H1 (cell line): ENCODE results near the gene GPR39. TPM values are rescaled to one million over a fixed set of nuclear protein-coding genes. Genes with fewer than 3 reads are reported as not detected.

Experiments
- CTCF ChIA-PET: fragments of 300-600 bp; sonication (Branson Sonifier 250); formaldehyde crosslinking; loops from one replicate; lab custom pipeline; 2021; ENCODE audit not compliant: partially characterized antibody; lab: Charles Lee
- POLR2A ChIA-PET: fragments of 300-600 bp; sonication (Branson Sonifier 250); formaldehyde crosslinking; loops from one replicate; lab custom pipeline; 2021; ENCODE audit warnings: inconsistent platforms; ENCODE audit not compliant: partially characterized antibody; lab: Charles Lee
- DNase-seq, 2 experiments: peaks; one replicate each; pipeline versions ENCODE4 v3.0.0 to v3.0.0-alpha.2; 2010 to 2022; ENCODE audit warnings: low spot score in 2 of 2, low read depth in 1 of 2, mixed read lengths in 1 of 2
- FAIRE-seq: peaks from 2 replicates; lab custom pipeline; 2011; peaks lifted over from hg19 to GRCh38; lab: Jason Lieb, UNC
- H2AFZ ChIP-seq: 2 replicates; pipeline ENCODE4 v1.8.1; 2012; ENCODE audit warnings: low read length, inconsistent platforms
- H2AK5ac ChIP-seq: 2 replicates; pipeline ENCODE4 v1.6.1; 2013; ENCODE audit warnings: low read depth, low read length
- H2BK120ac ChIP-seq: replicated peaks from 2 replicates; pipeline ENCODE3; 2013; ENCODE audit warnings: low read depth, low read length, inconsistent platforms
- H2BK12ac ChIP-seq: 2 replicates; pipeline ENCODE4 v1.6.1; 2013; ENCODE audit warnings: low read depth, low read length
- H2BK15ac ChIP-seq: 2 replicates; pipeline ENCODE4 v1.6.1; 2013; ENCODE audit warnings: low read length
- H2BK20ac ChIP-seq: 2 replicates; pipeline ENCODE4 v1.6.1; 2013; ENCODE audit warnings: low read length
- H2BK5ac ChIP-seq: 2 replicates; pipeline ENCODE4 v1.6.1; 2013; ENCODE audit warnings: low read depth, low read length
- H3K14ac ChIP-seq: 2 replicates; pipeline ENCODE4 v1.6.1; 2013; ENCODE audit warnings: inconsistent platforms; ENCODE audit not compliant: insufficient read length
- H3K18ac ChIP-seq: 2 replicates; pipeline ENCODE4 v1.6.1; 2013; ENCODE audit warnings: low read length; ENCODE audit errors: extremely low read depth
- H3K23ac ChIP-seq: 2 replicates; pipeline ENCODE4 v1.6.1; 2013; ENCODE audit warnings: inconsistent platforms; ENCODE audit not compliant: insufficient read length
- H3K23me2 ChIP-seq: 2 replicates; pipeline ENCODE4 v1.6.1; 2013; ENCODE audit warnings: low read depth, low read length
- H3K27ac ChIP-seq: 2 replicates; pipeline ENCODE4 v1.6.1; 2011; ENCODE audit warnings: low read depth, low read length, inconsistent platforms
- H3K27me3 ChIP-seq, 4 experiments: replicated peaks in 1 of 4; 1 replicate in 1 of 4; 2 replicates in 3 of 4; pipeline versions ENCODE4 v1.6.1 to v1.8.1; 2011 to 2013; ENCODE audit warnings: low read length in 3 of 4, mild to moderate bottlenecking in 3 of 4, inconsistent platforms in 2 of 4, mixed read lengths in 2 of 4, moderate library complexity in 1 of 4; ENCODE audit not compliant: control insufficient read depth in 3 of 4, insufficient read depth in 3 of 4; ENCODE audit errors: extremely low read depth in 1 of 4
- H3K36me3 ChIP-seq, 4 experiments: 2 replicates each; pipeline versions ENCODE4 v1.6.1 to v1.8.1; 2011 to 2013; ENCODE audit warnings: mild to moderate bottlenecking in 4 of 4, low read length in 3 of 4, moderate library complexity in 2 of 4, control low read depth in 1 of 4, inconsistent platforms in 1 of 4; ENCODE audit not compliant: insufficient read depth in 4 of 4, control insufficient read depth in 2 of 4
- H3K4ac ChIP-seq: replicated peaks from 2 replicates; pipeline ENCODE3; 2013; ENCODE audit warnings: low read length, low read depth, mixed read lengths, inconsistent platforms; ENCODE audit not compliant: insufficient read length
- H3K4me1 ChIP-seq, 4 experiments: replicated peaks in 1 of 4; 1 replicate in 1 of 4; 2 replicates in 3 of 4; pipeline versions ENCODE4 v1.6.1 to v1.8.1; 2011 to 2013; ENCODE audit warnings: low read length in 3 of 4, inconsistent platforms in 2 of 4, mixed read lengths in 1 of 4; ENCODE audit not compliant: insufficient read depth in 4 of 4, control insufficient read depth in 3 of 4
- H3K4me2 ChIP-seq, 2 experiments: 2 replicates each; pipeline versions ENCODE4 v1.6.1 to v1.8.1; 2011 to 2013; ENCODE audit warnings: low read depth in 2 of 2, low read length in 2 of 2, control low read depth in 1 of 2, inconsistent platforms in 1 of 2, mild to moderate bottlenecking in 1 of 2; ENCODE audit not compliant: insufficient read depth in 1 of 2
- H3K4me3 ChIP-seq, 4 experiments: fragments of 200-600, 300-600 bp in 1 of 4; sonication (generic), shearing (Covaris generic), sonication (Bioruptor Twin) in 1 of 4; 2 replicates each; pipeline versions ENCODE4 v1.5.1 to v1.8.1; 2011 to 2016; ENCODE audit warnings: low read length in 4 of 4, low read depth in 3 of 4, control low read depth in 2 of 4, inconsistent platforms in 2 of 4, mild to moderate bottlenecking in 2 of 4, mixed read lengths in 1 of 4, moderate library complexity in 1 of 4; ENCODE audit not compliant: insufficient read depth in 2 of 4; ENCODE audit errors: extremely low read depth in 1 of 4
- H3K56ac ChIP-seq: replicated peaks from 2 replicates; pipeline ENCODE3; 2013; ENCODE audit warnings: low read depth, mild to moderate bottlenecking, mixed read lengths, low read length, inconsistent platforms; ENCODE audit not compliant: insufficient read length
- H3K79me1 ChIP-seq: 2 replicates; pipeline ENCODE4 v1.6.1; 2013; ENCODE audit warnings: low read depth, low read length, control low read depth
- H3K79me2 ChIP-seq, 2 experiments: 2 replicates each; pipeline versions ENCODE4 v1.6.1 to v1.8.1; 2012 to 2013; ENCODE audit warnings: low read length in 2 of 2, mild to moderate bottlenecking in 2 of 2, inconsistent platforms in 1 of 2; ENCODE audit not compliant: insufficient read depth in 2 of 2, control insufficient read depth in 1 of 2
- H3K9ac ChIP-seq, 4 experiments: replicated peaks in 1 of 4; 1 replicate in 1 of 4; 2 replicates in 3 of 4; pipeline versions ENCODE4 v1.6.1 to v1.8.1; 2011 to 2013; ENCODE audit warnings: low read depth in 3 of 4, low read length in 3 of 4, control low read depth in 2 of 4, mild to moderate bottlenecking in 2 of 4, moderate library complexity in 2 of 4, inconsistent platforms in 1 of 4; ENCODE audit errors: extremely low read depth in 1 of 4
- H3K9me3 ChIP-seq, 2 experiments: 2 replicates each; pipeline versions ENCODE4 v1.6.1 to v1.8.1; 2012 to 2013; ENCODE audit warnings: mild to moderate bottlenecking in 2 of 2, moderate library complexity in 2 of 2, control low read depth in 1 of 2, inconsistent platforms in 1 of 2, low read depth in 1 of 2, low read length in 1 of 2, mixed read lengths in 1 of 2; ENCODE audit not compliant: insufficient read depth in 2 of 2
- H4K20me1 ChIP-seq, 2 experiments: replicated peaks in 1 of 2; 2 replicates each; pipeline versions ENCODE3 to v1.8.1; 2011 to 2013; ENCODE audit warnings: inconsistent platforms in 2 of 2, low read length in 2 of 2, mild to moderate bottlenecking in 1 of 2; ENCODE audit not compliant: insufficient read depth in 2 of 2, control insufficient read depth in 1 of 2
- H4K5ac ChIP-seq: 2 replicates; pipeline ENCODE4 v1.6.1; 2013; ENCODE audit warnings: low read length, low read depth, mixed read lengths, inconsistent platforms; ENCODE audit not compliant: insufficient read length
- H4K8ac ChIP-seq: 2 replicates; pipeline ENCODE4 v1.8.0; 2013; ENCODE audit warnings: mild to moderate bottlenecking, moderate library complexity, low read length, inconsistent platforms; ENCODE audit not compliant: insufficient read depth; ENCODE audit errors: extremely low read depth
- H4K91ac ChIP-seq: replicated peaks from 2 replicates; pipeline ENCODE3; 2013; ENCODE audit warnings: low read length, mixed read lengths, inconsistent platforms; ENCODE audit not compliant: insufficient read length
- ASH2L ChIP-seq: fragments of 200-600, 300-600 bp; sonication (generic); IDR thresholded peaks from one replicate; pipeline ENCODE4 v1.7.1; 2017; ENCODE audit warnings: low read length
- HDAC2 ChIP-seq, 2 experiments: fragments of 300-600 bp in 1 of 2; sonication (generic) in 1 of 2; IDR thresholded peaks; 2 replicates each; pipeline ENCODE4 v1.6.1; 2011 to 2012; ENCODE audit warnings: low read depth in 2 of 2, low read length in 2 of 2, mild to moderate bottlenecking in 2 of 2, moderate library complexity in 2 of 2, borderline replicate concordance in 1 of 2, inconsistent platforms in 1 of 2
- MAFK ChIP-seq: IDR thresholded peaks from 2 replicates; pipeline ENCODE4 v1.6.1; 2012; ENCODE audit warnings: low read depth, mild to moderate bottlenecking, improper control_type of control experiment, low read length
- SIRT6 ChIP-seq: IDR thresholded peaks from one replicate; pipeline ENCODE4 v1.7.1; 2012; ENCODE audit warnings: low read length, inconsistent platforms
- SRF ChIP-seq: IDR thresholded peaks from 2 replicates; pipeline ENCODE4 v1.6.1; 2011; ENCODE audit warnings: mild to moderate bottlenecking, low read depth, low read length, moderate library complexity
- SUZ12 ChIP-seq: fragments of 200-600 bp; sonication (generic); IDR thresholded peaks from 2 replicates; pipeline ENCODE4 v1.6.1; 2012; ENCODE audit warnings: mild to moderate bottlenecking, inconsistent platforms, low read length, moderate library complexity, mixed read lengths
- TAF1 ChIP-seq: IDR thresholded peaks from 2 replicates; pipeline ENCODE4 v1.6.1; 2011; ENCODE audit warnings: mild to moderate bottlenecking, low read depth, low read length
- TBP ChIP-seq: IDR thresholded peaks from 2 replicates; pipeline ENCODE4 v1.6.1; 2011; ENCODE audit warnings: low read depth, low read length, improper control_type of control experiment
- TCF12 ChIP-seq: IDR thresholded peaks from 2 replicates; pipeline ENCODE4 v1.6.1; 2011; ENCODE audit warnings: low read depth, mild to moderate bottlenecking, low read length
- YY1 ChIP-seq: IDR thresholded peaks from 2 replicates; pipeline ENCODE4 v1.6.1; 2011; ENCODE audit warnings: low read depth, mild to moderate bottlenecking, low read length
- WGBS, 2 experiments: shearing (Covaris generic) in 1 of 2; methylation state at CpG; one replicate each; pipeline versions ENCODE4 v1.1.6 to v1.1.7; 2013 to 2015; ENCODE audit warnings: low lambda C conversion rate in 2 of 2, mixed read lengths in 2 of 2, inconsistent platforms in 1 of 2, low coverage in 1 of 2, missing lambda C conversion rate in 1 of 2; ENCODE audit not compliant: insufficient replicate concordance in 2 of 2, insufficient coverage in 1 of 2, insufficient read length in 1 of 2; ENCODE audit errors: extremely low coverage in 1 of 2, missing lambda C conversion rate in 1 of 2; 5-methylcytosine and 5-hydroxymethylcytosine counted together
- polyA plus RNA-seq, 7 experiments: library from polyadenylated mRNA; depleted of rRNA in 3 of 7; stranded (reverse) in 5 of 7; unstranded in 2 of 7; fragments of >200 nt in 5 of 7; fragments of 200-250 nt in 2 of 7; gene quantifications; 1 replicate in 5 of 7; 2 replicates in 1 of 7; 4 replicates in 1 of 7; pipeline versions ENCODE4 v1.2.1 to v1.2.3, GENCODE V29; 2011 to 2013; ENCODE audit warnings: missing spikeins in 2 of 7, mixed read lengths in 2 of 7
- total RNA-seq: library from RNA; stranded (reverse); fragmentation: NEBNext Ultra II Directional; extraction: Animal tissue kit (Norgen Biotek cat#: 25700); gene quantifications from 2 replicates; pipeline ENCODE4 v1.2.1, GENCODE V29; 2021

Gene GPR39
- total and polyA plus RNA-seq, 2 of the 8 experiments (the other 6 are each of a cell fraction or from before 2014, with no cell fraction given) = 0.63 to 2.7 TPM

DNA sequence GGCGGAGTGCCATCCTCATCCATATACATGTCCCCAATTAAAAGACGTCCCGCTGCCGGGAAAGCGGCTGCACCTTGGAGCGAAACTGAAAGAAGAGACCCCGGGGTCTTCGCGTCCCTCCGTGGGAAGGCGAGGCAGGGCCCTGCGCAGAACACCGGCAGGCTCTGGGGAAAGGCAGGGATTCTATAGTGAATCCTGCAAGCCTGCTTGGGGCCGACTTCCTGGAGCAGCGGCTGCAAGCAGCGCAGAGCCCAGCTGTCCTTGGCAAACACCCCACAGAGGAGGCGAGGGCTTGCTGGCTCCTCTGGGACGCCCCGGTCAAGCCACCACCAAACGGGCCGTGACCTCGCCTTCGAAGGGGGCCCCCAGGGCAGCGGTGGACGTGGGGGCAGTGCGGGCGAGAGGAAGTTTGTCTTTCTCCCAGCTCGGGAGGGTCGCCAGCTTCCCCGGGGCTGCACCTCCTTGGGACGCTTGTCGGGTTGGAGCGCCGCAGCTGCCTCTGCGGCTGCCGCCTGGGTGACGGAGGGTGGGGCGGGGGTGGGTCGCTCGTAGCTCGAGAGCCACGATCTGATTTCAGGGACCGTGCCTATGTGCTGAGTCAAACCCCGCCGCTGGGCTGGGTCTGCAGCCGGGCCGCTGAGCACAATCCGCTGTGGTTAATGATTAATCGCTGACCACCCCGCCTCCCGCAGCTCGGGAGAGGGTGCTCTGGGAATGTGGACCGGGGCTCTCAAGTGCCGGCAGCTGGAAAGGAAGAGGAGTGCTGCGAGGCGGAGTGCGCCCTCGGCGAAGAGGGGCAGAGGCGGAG lies 486 bp upstream of the GPR39 start:
- H3K14ac ChIP-seq = no peak overlapping the region
- no peak overlapping the region for H2BK15ac ChIP-seq
- H3K4ac ChIP-seq = no peak overlapping the region
- no peak overlapping the region for H2BK12ac ChIP-seq
- peaks cover 2 to 12% (median 5%) of the 10 kb centered on the region in 4 experiments; a peak in 4 of 7 replicates for H3K4me1 ChIP-seq
- no peak overlapping the region for H2AK5ac ChIP-seq
- peak overlapping the region; percentile 37 for H4K91ac ChIP-seq
- H2BK120ac ChIP-seq = no peak overlapping the region
- no peaks in the 10 kb centered on the region for H3K36me3 ChIP-seq
- no peaks in the 10 kb centered on the region for H3K9me3 ChIP-seq
- DNase-seq (peak; percentile 72 to 75), FAIRE-seq (no peak)
- ChIA-PET POLR2A (interaction anchor here (0.6 to 1.5 kb wide), 5 partner anchors 10 to 28 kb away, joined by 3 read pairs; no protein-coding TSS in a partner anchor), CTCF (interaction anchor here (0.7 to 3.1 kb wide), 7 partner anchors 9 to 67 kb away, joined by 3 to 13 read pairs (median 4); no protein-coding TSS in a partner anchor)
- no peaks in the 10 kb centered on the region for H4K20me1 ChIP-seq
- no peaks in the 10 kb centered on the region for H3K79me1 ChIP-seq
- peak overlapping the region; percentile 77 to 95 for H3K4me2 ChIP-seq
- no peak overlapping the region for H2BK20ac ChIP-seq
- peaks cover 8% of the 10 kb centered on the region for H3K23me2 ChIP-seq
- H3K27me3 ChIP-seq = peaks cover 2 to 24% (median 15%) of the 10 kb centered on the region in 4 experiments
- peak overlapping the region; percentile 67; the same call in 1 of the 2 replicates for H2BK5ac ChIP-seq
- H3K27ac ChIP-seq = no peak overlapping the region
- no peak overlapping the region for H3K23ac ChIP-seq
- H3K9ac ChIP-seq = peak overlapping the region in 2 of 4 experiments; percentile 5 to 14; a peak in 1 of 7 replicates
- H3K18ac ChIP-seq = peak overlapping the region; percentile 88
- H3K79me2 ChIP-seq = no peaks in the 10 kb centered on the region
- peak overlapping the region; percentile 50 to 67 (median 64) for H3K4me3 ChIP-seq
- 3% methylated on average over 35 of the region's 60 CpGs; no CpG with 5 or more reads in 1 of the 2 experiments for WGBS, 2 experiments
- peak overlapping the region; percentile 54 for H4K8ac ChIP-seq
- H3K56ac ChIP-seq = no peak overlapping the region
- H4K5ac ChIP-seq = no peak overlapping the region
- H2AFZ ChIP-seq = peak overlapping the region; percentile 47; the same call in 1 of the 2 replicates
- TF ChIP-seq TCF12 = no peak
- no peak for TF ChIP-seq SIRT6
- TF ChIP-seq ASH2L = peak; percentile 85
- TF ChIP-seq YY1 = no peak
- peak; percentile 47; the same call in 1 of the 2 replicates for TF ChIP-seq TBP
- peak; percentile 21 for TF ChIP-seq TAF1
- no peak for TF ChIP-seq MAFK
- TF ChIP-seq SRF = no peak
- TF ChIP-seq SUZ12 = peak; percentile 34; the same call in 1 of the 2 replicates
- no peak for TF ChIP-seq HDAC2 (IDR thresholded peaks at IDR 0.05; ENCODE audit: borderline replicate concordance in 1 of 2, low read depth in 2 of 2, low read length in 2 of 2)
